Heart left ventricle (tissue), 16 donors: ENCODE measurements around the gene CACNB4. TPM values are rescaled to one million over a fixed set of nuclear protein-coding genes. Genes with fewer than 3 reads are reported as not detected.
"Not testable (repeated sequence)": the region's sequence is repeated elsewhere in the genome, so short reads cannot be mapped to it uniquely, and the experiment has no call there.

Experiments
- ATAC-seq, 4 donors: fragments of 200-7000 bp; cut with Tn5 transposase; one replicate each; pipeline ENCODE4 v1.9.1; 2020 to 2022; ENCODE audit warnings: moderate library complexity in 4 of 4, mild to moderate bottlenecking in 3 of 4, moderate number of reproducible peaks in 1 of 4
- DNase-seq, 5 donors: peaks; one replicate each; pipeline ENCODE4 v3.0.0-alpha.2; 2020
- H3K27ac ChIP-seq, 12 donors: fragments of 200-600 bp; sonication (generic) in 4 of 12; one replicate each; pipeline versions ENCODE4 v1.5.0 to v1.8.0; 2016 to 2022; ENCODE audit warnings: mild to moderate bottlenecking in 2 of 12
- H3K27me3 ChIP-seq, 9 donors: fragments of 200-600 bp; sonication (generic) in 2 of 9; one replicate each; pipeline versions ENCODE4 v1.5.1 to v1.8.0; 2016 to 2022; ENCODE audit warnings: mild to moderate bottlenecking in 3 of 9
- H3K36me3 ChIP-seq, 9 donors: fragments of 200-600 bp; sonication (generic) in 2 of 9; one replicate each; pipeline versions ENCODE4 v1.5.0 to v1.8.0; 2018 to 2022; ENCODE audit warnings: mild to moderate bottlenecking in 2 of 9
- H3K4me1 ChIP-seq, 12 donors: fragments of 200-600 bp; sonication (generic) in 4 of 12; one replicate each; pipeline versions ENCODE4 v1.5.0 to v1.8.0; 2016 to 2022; ENCODE audit warnings: mild to moderate bottlenecking in 3 of 12
- H3K4me3 ChIP-seq, 12 donors: fragments of 200-600 bp; sonication (generic) in 4 of 12; one replicate each; pipeline versions ENCODE4 v1.5.0 to v1.8.0; 2017 to 2022; ENCODE audit warnings: mild to moderate bottlenecking in 9 of 12, moderate library complexity in 4 of 12
- H3K9me3 ChIP-seq, 12 donors: fragments of 200-600 bp; sonication (generic) in 4 of 12; one replicate each; pipeline versions ENCODE4 v1.5.0 to v1.8.0; 2016 to 2022; ENCODE audit warnings: mild to moderate bottlenecking in 1 of 12
- CTCF ChIP-seq, 12 donors: fragments of 200-600 bp; sonication (generic) in 4 of 12; IDR thresholded peaks; one replicate each; pipeline versions ENCODE4 v1.5.0 to v1.8.0; 2018 to 2022; ENCODE audit warnings: antibody characterized with exemption in 12 of 12, mild to moderate bottlenecking in 5 of 12
- POLR2A ChIP-seq, 2 donors: fragments of 450-650 bp; IDR thresholded peaks; one replicate each; pipeline ENCODE4 v1.6.1; 2017; ENCODE audit warnings: antibody characterized with exemption in 2 of 2, mild to moderate bottlenecking in 2 of 2, moderate library complexity in 2 of 2
- WGBS, 4 donors: extraction: QIAGEN DNeasy Blood & Tissue Kit in 2 of 4; methylation state at CpG; one replicate each; pipeline versions ENCODE4 v1.1.5 to v1.1.7; 2013 to 2018; 5-methylcytosine and 5-hydroxymethylcytosine counted together
- intact Hi-C, 10 donors: fragments of 100-400 bp; cut with DNase I; formaldehyde crosslinking; loops; one replicate each; pipeline versions ENCODE4 v1.11.1 to v1.14.2; 2022
- polyA plus RNA-seq, 2 donors: library from polyadenylated mRNA; stranded (reverse); fragments of 200-250 nt; gene quantifications; one replicate each; pipeline ENCODE4 v1.2.3, GENCODE V29; 2013
- total RNA-seq, 9 donors: library from RNA; depleted of rRNA in 2 of 9; stranded (reverse); fragments of >200 nt in 2 of 9; fragmentation: NEBNext Ultra II Directional in 3 of 9; extraction: Animal tissue kit (Norgen Biotek cat#: 25700) in 3 of 9; gene quantifications; one replicate each; pipeline versions ENCODE4 v1.1.0 to v1.2.4, GENCODE V29; 2016 to 2023
- donor health status: ischemic (EF 13 %, LVEDD 7.1; RV severe dilation, severe dysfunction).
- donor health status: healthy with polysubstance abuse.
- donor health status: DM: no; HTN: yes; CAD: no.
- donor health status: DM: no; HTN: no; CAD: no.
- donor health status: ischemic (EF 25% LVEDD 6.9; RV normal size, moderate dysfunction).
- donor health status: ischemic (EF 25% LVEDD 5.7; RV mildly dilated, moderate dysfunction).
- donor health status: healthy.
- donor health status: DM: yes; HTN: yes; CAD: no.
- donor health status: ischemic (EF 35%, LVEDD 5.7; RV mildly dilated, moderate dysfunction).
- donor health status: nonischemic (EF 11% LVEDD 7.7; RV severe dilation, severe dysfunction).
- donor health status: DM: yes; HTN: yes; CAD: no.
- donor health status: PGD.
- donor health status: ischemic (EF 29% LVEDD 5.4; RV normal size, mild dysfunction).
- donor health status: nonischemic (EF 23%, LVEDD 6.1; RV moderate dilation, normal function).

Gene CACNB4
- total and polyA plus RNA-seq, 11 donors, result 0.03 to 1.5 (median 0.39) TPM

GRCh38 chr2:152005607-152006006 is 93.2 kb downstream of the CACNB4 start:
- Histone ChIP-seq H3K4me3 (no peak overlapping the region), H3K4me1 (peaks cover 0 to 7% (median 0%) of the 10 kb centered on the region in 12 donors), H3K36me3 (no peaks in the 10 kb centered on the region), H3K27me3 (no peaks in the 10 kb centered on the region), H3K9me3 (no peaks in the 10 kb centered on the region), H3K27ac (no peak overlapping the region)
- DNase-seq (no peak), ATAC-seq (no peak)
- intact Hi-C loops, result loop anchor here in 7 of 10 donors (5.0 to 10.0 kb wide), 5 partner anchors 181 to 391 kb away; partner anchors contain the start of gene ARL5A (in 1 of the 7)
- WGBS, 4 donors, result 63 to 68% (median 66%) methylated on average over 4 of the region's 4 CpGs
- TF ChIP-seq CTCF (IDR thresholded peaks at IDR 0.05) (no peak), POLR2A (IDR thresholded peaks at IDR 0.05) (no peak)

GRCh38 chr2:152003283-152003682 is 95.6 kb downstream of the CACNB4 start:
- H3K4me1 ChIP-seq, H3K27ac ChIP-seq, DNase-seq, H3K27me3 ChIP-seq, H3K4me3 ChIP-seq, ATAC-seq, H3K36me3 ChIP-seq, H3K9me3 ChIP-seq: not testable (repeated sequence)
- intact Hi-C loops, result loop anchor here in 8 of 10 donors (5.0 to 10.0 kb wide), 6 partner anchors 178 to 388 kb away; partner anchors contain the start of gene ARL5A (in 1 of the 8)
- WGBS, 4 donors, result 58 to 75% (median 67%) methylated on average over 5 of the region's 5 CpGs

- TF ChIP-seq POLR2A (IDR thresholded peaks at IDR 0.05) (no peak), CTCF (IDR thresholded peaks at IDR 0.05) (peak; percentile 60 to 79 (median 72))
- ATAC-seq (peak in 3 of 4 donors; percentile 59 to 73 (median 70)), DNase-seq (peak in 4 of 5 donors; percentile 29 to 56 (median 42))
- no peaks in the 10 kb centered on the region for H3K36me3 ChIP-seq
- no peaks in the 10 kb centered on the region for H3K9me3 ChIP-seq
- H3K27me3 ChIP-seq, result no peaks in the 10 kb centered on the region
- 45 to 46% (median 46%) methylated on average over 6 of the region's 6 CpGs for WGBS, 4 donors
- intact Hi-C loops, result loop anchor here in 1 of 10 donors (5.0 kb wide), 1 partner anchor 172 kb away; the partner anchor contains the start of gene ARL5A
- H3K4me3 ChIP-seq, result no peak overlapping the region
- H3K4me1 ChIP-seq, result no peaks in the 10 kb centered on the region
- no peak overlapping the region for H3K27ac ChIP-seq
These were observed 99.8 kb downstream of the CACNB4 start for GRCh38 chr2:151999053-151999452.

- H3K27me3 ChIP-seq, result no peaks in the 10 kb centered on the region
- no peaks in the 10 kb centered on the region for H3K36me3 ChIP-seq
- DNase-seq, result no peak
- no peak for ATAC-seq
- H3K9me3 ChIP-seq, result no peaks in the 10 kb centered on the region
- no peak overlapping the region for H3K4me3 ChIP-seq
- H3K4me1 ChIP-seq, result no peaks in the 10 kb centered on the region
- intact Hi-C loops, result loop anchor here in 1 of 10 donors (5.0 kb wide), 1 partner anchor 169 kb away; the partner anchor contains the start of gene ARL5A
- 89 to 93% (median 90%) methylated on average over 2 of the region's 2 CpGs for WGBS, 4 donors
- TF ChIP-seq POLR2A (IDR thresholded peaks at IDR 0.05), result no peak
- no peak overlapping the region for H3K27ac ChIP-seq
These were observed 102.4 kb downstream of the CACNB4 start for GRCh38 chr2:151996243-151997003.

GRCh38 chr2:151995161-151995557 is 103.7 kb downstream of the CACNB4 start:
- Histone ChIP-seq H3K9me3 (no peaks in the 10 kb centered on the region), H3K4me1 (no peaks in the 10 kb centered on the region), H3K4me3 (no peak overlapping the region), H3K36me3 (no peaks in the 10 kb centered on the region), H3K27ac (no peak overlapping the region), H3K27me3 (no peaks in the 10 kb centered on the region)
- intact Hi-C loops, result loop anchor here in 1 of 10 donors (5.0 kb wide), 1 partner anchor 168 kb away; the partner anchor contains the start of gene ARL5A
- TF ChIP-seq CTCF (IDR thresholded peaks at IDR 0.05), result no peak
- TF ChIP-seq POLR2A (IDR thresholded peaks at IDR 0.05), result no peak
- no peak for DNase-seq
- ATAC-seq, result no peak
- 90 to 94% (median 93%) methylated on average over 2 of the region's 2 CpGs for WGBS, 4 donors

GRCh38 chr2:151994178-151994577 is 104.7 kb downstream of the CACNB4 start:
- ATAC-seq, H3K4me1 ChIP-seq, H3K4me3 ChIP-seq, intact Hi-C loops, H3K9me3 ChIP-seq, DNase-seq, H3K27me3 ChIP-seq, H3K36me3 ChIP-seq, H3K27ac ChIP-seq: not testable (repeated sequence)
- WGBS, 4 donors, result 86 to 99% (median 94%) methylated on average over 8 of the region's 8 CpGs
